Heart right ventricle (tissue), 16 donors: Measurements from ENCODE around the gene MC1R. TPM values are rescaled to one million over a fixed set of nuclear protein-coding genes. Genes with fewer than 3 reads are reported as not detected.
"Not testable (repeated sequence)": the region's sequence is repeated elsewhere in the genome, so short reads cannot be mapped to it uniquely, and the experiment has no call there.

ENCODE experiments used
- ATAC-seq, 8 donors: fragments of 200-7000 bp; cut with Tn5 transposase; one replicate each; pipeline ENCODE4 v1.9.1; 2020; ENCODE audit warnings: mild to moderate bottlenecking in 8 of 8, moderate library complexity in 8 of 8, moderate number of reproducible peaks in 1 of 8
- DNase-seq, 2 donors: peaks; one replicate each; pipeline ENCODE4 v3.0.0-alpha.2; 2020
- H3K27ac ChIP-seq, 10 donors: fragments of 200-600 bp; sonication (generic) in 2 of 10; one replicate each; pipeline versions ENCODE4 v1.5.0 to v1.8.0; 2020 to 2022; ENCODE audit warnings: mild to moderate bottlenecking in 3 of 10
- H3K27me3 ChIP-seq, 7 donors: fragments of 200-600 bp; one replicate each; pipeline ENCODE4 v1.8.0; 2021 to 2022; ENCODE audit warnings: mild to moderate bottlenecking in 2 of 7
- H3K36me3 ChIP-seq, 9 donors: fragments of 200-600 bp; sonication (generic) in 1 of 9; one replicate each; pipeline versions ENCODE4 v1.5.0 to v1.8.0; 2020 to 2022; ENCODE audit warnings: mild to moderate bottlenecking in 2 of 9
- H3K4me1 ChIP-seq, 9 donors: fragments of 200-600 bp; sonication (generic) in 1 of 9; one replicate each; pipeline versions ENCODE4 v1.5.0 to v1.8.0; 2020 to 2022; ENCODE audit warnings: mild to moderate bottlenecking in 4 of 9
- H3K4me3 ChIP-seq, 10 donors: fragments of 200-600 bp; sonication (generic) in 2 of 10; one replicate each; pipeline versions ENCODE4 v1.5.0 to v1.8.0; 2020 to 2022; ENCODE audit warnings: mild to moderate bottlenecking in 7 of 10, moderate library complexity in 2 of 10
- H3K9me3 ChIP-seq, 11 donors: fragments of 200-600 bp in 10 of 11; sonication (generic) in 2 of 11; one replicate each; pipeline versions ENCODE4 v1.5.0 to v1.8.0; 2013 to 2022; ENCODE audit warnings: mild to moderate bottlenecking in 2 of 11, control low read depth in 1 of 11, moderate library complexity in 1 of 11
- CTCF ChIP-seq, 9 donors: fragments of 200-600 bp; sonication (generic) in 2 of 9; IDR thresholded peaks; one replicate each; pipeline versions ENCODE4 v1.5.0 to v1.8.0; 2021 to 2022; ENCODE audit warnings: antibody characterized with exemption in 9 of 9, mild to moderate bottlenecking in 5 of 9, moderate library complexity in 1 of 9
- WGBS, 2 donors: extraction: QIAGEN DNeasy Blood & Tissue Kit; methylation state at CpG; one replicate each; pipeline ENCODE4 v1.1.7; 2013; ENCODE audit warnings: inconsistent platforms in 1 of 2; 5-methylcytosine and 5-hydroxymethylcytosine counted together
- intact Hi-C, 10 donors: fragments of 100-400 bp; cut with DNase I; formaldehyde crosslinking; loops; one replicate each; pipeline versions ENCODE4 v1.11.1 to v1.14.2; 2022
- polyA plus RNA-seq, 2 donors: library from polyadenylated mRNA; stranded (reverse); fragments of 200-250 nt; gene quantifications; one replicate each; pipeline ENCODE4 v1.2.3, GENCODE V29; 2013
- total RNA-seq, 10 donors: library from RNA; stranded (reverse); fragmentation: NEBNext Ultra II Directional in 3 of 10; extraction: Animal tissue kit (Norgen Biotek cat#: 25700) in 3 of 10; gene quantifications; one replicate each; pipeline versions ENCODE4 v1.2.1 to v1.2.4, GENCODE V29; 2021 to 2023
- donor health status: Arrhythmogenic right ventricular cardiomyopathy.
- donor health status: ischemic (EF 13 %, LVEDD 7.1; RV severe dilation, severe dysfunction).
- donor health status: healthy with polysubstance abuse.
- donor health status: DM: no; HTN: yes; CAD: no.
- donor health status: DM: no; HTN: no; CAD: no.
- donor health status: ischemic (EF 25% LVEDD 6.9; RV normal size, moderate dysfunction).
- donor health status: ischemic (EF 25% LVEDD 5.7; RV mildly dilated, moderate dysfunction).
- donor health status: healthy.
- donor health status: DM: yes; HTN: yes; CAD: no.
- donor health status: Ischemic cardiomyopathy.
- donor health status: ischemic (EF 35%, LVEDD 5.7; RV mildly dilated, moderate dysfunction).
- donor health status: nonischemic (EF 11% LVEDD 7.7; RV severe dilation, severe dysfunction).
- donor health status: DM: yes; HTN: yes; CAD: no.
- donor health status: PGD.
- donor health status: ischemic (EF 29% LVEDD 5.4; RV normal size, mild dysfunction).
- donor health status: nonischemic (EF 23%, LVEDD 6.1; RV moderate dilation, normal function).

MC1R gene
- total and polyA plus RNA-seq, 12 donors = 0.64 to 4.5 (median 1.3) TPM

- no peak overlapping the region for H3K4me3 ChIP-seq
- ATAC-seq = no peak
- no peaks in the 10 kb centered on the region for H3K4me1 ChIP-seq
- 94 to 96% methylated on average over 61 of the region's 61 CpGs for WGBS, 2 donors
- H3K36me3 ChIP-seq = peaks cover 0 to 18% (median 0%) of the 10 kb centered on the region in 9 donors
- H3K27ac ChIP-seq = no peak overlapping the region
- no peak for TF ChIP-seq CTCF (IDR thresholded peaks at IDR 0.05)
- peaks cover 0 to 6% (median 0%) of the 10 kb centered on the region in 7 donors for H3K27me3 ChIP-seq
- H3K9me3 ChIP-seq = no peaks in the 10 kb centered on the region
- DNase-seq = no peak
- intact Hi-C loops = loop anchor here in 1 of 10 donors (5.0 kb wide), 1 partner anchor 32 kb away; no protein-coding TSS in a partner anchor
Measured at GRCh38 chr16:89934611-89935553, 16.2 kb downstream of the MC1R start.

- H3K9me3 ChIP-seq, H3K27ac ChIP-seq, ATAC-seq, H3K4me1 ChIP-seq, H3K27me3 ChIP-seq, H3K4me3 ChIP-seq, intact Hi-C loops, DNase-seq: not testable (repeated sequence)
- peaks cover 0 to 18% (median 0%) of the 10 kb centered on the region in 9 donors for H3K36me3 ChIP-seq
- WGBS, 2 donors = 91 to 93% methylated on average over 23 to 25 of the region's 27 CpGs
Measured at GRCh38 chr16:89935620-89936019, 17.0 kb downstream of the MC1R start.

GRCh38 chr16:89936034-89936433 is 17.4 kb downstream of the MC1R start:
- 86 to 89% methylated on average over 13 of the region's 13 CpGs for WGBS, 2 donors
- H3K36me3 ChIP-seq = peaks cover 0 to 18% (median 0%) of the 10 kb centered on the region in 9 donors
- H3K27ac ChIP-seq = no peak overlapping the region
- H3K4me1 ChIP-seq = no peaks in the 10 kb centered on the region
- no peaks in the 10 kb centered on the region for H3K27me3 ChIP-seq
- H3K4me3 ChIP-seq = no peak overlapping the region
- no peak for DNase-seq
- no peaks in the 10 kb centered on the region for H3K9me3 ChIP-seq
- intact Hi-C loops = no loop called here
- no peak for TF ChIP-seq CTCF (IDR thresholded peaks at IDR 0.05)
- ATAC-seq = no peak

- peak in 1 of 8 donors; percentile 32 for ATAC-seq
- no peaks in the 10 kb centered on the region for H3K9me3 ChIP-seq
- H3K36me3 ChIP-seq = peaks cover 0 to 18% (median 0%) of the 10 kb centered on the region in 9 donors
- no peak for DNase-seq
- no peaks in the 10 kb centered on the region for H3K4me1 ChIP-seq
- H3K4me3 ChIP-seq = no peak overlapping the region
- H3K27ac ChIP-seq = no peak overlapping the region
- no peak for TF ChIP-seq CTCF (IDR thresholded peaks at IDR 0.05)
- 88 to 93% methylated on average over 14 of the region's 14 CpGs for WGBS, 2 donors
- intact Hi-C loops = no loop called here
- no peaks in the 10 kb centered on the region for H3K27me3 ChIP-seq
Measured at GRCh38 chr16:89936508-89936907, 17.8 kb downstream of the MC1R start.

GRCh38 chr16:89936981-89937380 is 18.3 kb downstream of the MC1R start:
- H3K27me3 ChIP-seq = no peaks in the 10 kb centered on the region
- H3K36me3 ChIP-seq = peaks cover 0 to 18% (median 0%) of the 10 kb centered on the region in 9 donors
- intact Hi-C loops = no loop called here
- TF ChIP-seq CTCF (IDR thresholded peaks at IDR 0.05) = no peak
- ATAC-seq (no peak), DNase-seq (no peak)
- no peak overlapping the region for H3K4me3 ChIP-seq
- H3K4me1 ChIP-seq = no peaks in the 10 kb centered on the region
- no peak overlapping the region for H3K27ac ChIP-seq
- 93% methylated on average over 20 of the region's 20 CpGs for WGBS, 2 donors
- no peaks in the 10 kb centered on the region for H3K9me3 ChIP-seq
